Keratinocyte (primary cell): ENCODE results near the gene DLG2. TPM values are rescaled to one million over a fixed set of nuclear protein-coding genes. Genes with fewer than 3 reads are reported as not detected.

Experiments used
- DNase-seq: peaks from one replicate; pipeline ENCODE4 v3.0.0-alpha.2; 2011; ENCODE audit warnings: low read depth, missing footprints, low spot score
- FAIRE-seq: peaks from 2 replicates; lab custom pipeline; 2011; peaks lifted over from hg19 to GRCh38; lab: Jason Lieb, UNC
- H2AFZ ChIP-seq: 2 replicates; pipeline ENCODE4 v1.6.0; 2012; ENCODE audit warnings: low read length, control low read depth, inconsistent platforms; ENCODE audit not compliant: control insufficient read depth
- H3K27ac ChIP-seq: 2 replicates; pipeline ENCODE4 v1.5.1; 2011; ENCODE audit warnings: low read length; ENCODE audit not compliant: control insufficient read depth, insufficient read depth
- H3K27me3 ChIP-seq: 3 replicates; pipeline ENCODE4 v1.6.0; 2011; ENCODE audit warnings: low read length; ENCODE audit not compliant: control insufficient read depth, insufficient read depth; ENCODE audit errors: extremely low read depth
- H3K36me3 ChIP-seq, 2 experiments: 2 replicates in 1 of 2; 3 replicates in 1 of 2; pipeline ENCODE4 v1.5.1; 2011; ENCODE audit warnings: low read length in 2 of 2, mild to moderate bottlenecking in 1 of 2; ENCODE audit not compliant: control insufficient read depth in 2 of 2, insufficient read depth in 2 of 2; ENCODE audit errors: extremely low read depth in 1 of 2
- H3K4me1 ChIP-seq: 3 replicates; pipeline ENCODE4 v1.5.1; 2011; ENCODE audit warnings: low read length; ENCODE audit not compliant: control insufficient read depth, insufficient read depth; ENCODE audit errors: extremely low read depth
- H3K4me2 ChIP-seq: 3 replicates; pipeline ENCODE4 v1.6.0; 2011; ENCODE audit warnings: low read depth, low read length; ENCODE audit not compliant: control insufficient read depth, insufficient read depth; ENCODE audit errors: extremely low read depth
- H3K4me3 ChIP-seq, 3 experiments: fragments of 200-600 bp in 1 of 3; sonication (generic) in 1 of 3; 2 replicates in 2 of 3; 3 replicates in 1 of 3; pipeline ENCODE4 v1.5.1; 2011 to 2016; ENCODE audit warnings: low read length in 3 of 3, mild to moderate bottlenecking in 3 of 3, control low read depth in 2 of 3, inconsistent platforms in 1 of 3, low read depth in 1 of 3, mixed read lengths in 1 of 3, mixed run types in 1 of 3, moderate library complexity in 1 of 3; ENCODE audit not compliant: control insufficient read depth in 2 of 3, insufficient read depth in 2 of 3; ENCODE audit errors: extremely low read depth in 1 of 3
- H3K79me2 ChIP-seq: 2 replicates; pipeline ENCODE4 v1.6.0; 2012; ENCODE audit warnings: low read length; ENCODE audit not compliant: control insufficient read depth, insufficient read depth
- H3K9ac ChIP-seq: 3 replicates; pipeline ENCODE4 v1.6.0; 2011; ENCODE audit warnings: low read length; ENCODE audit not compliant: control insufficient read depth, insufficient read depth; ENCODE audit errors: extremely low read depth
- H3K9me1 ChIP-seq: 3 replicates; pipeline ENCODE4 v1.6.0; 2011; ENCODE audit warnings: low read length; ENCODE audit not compliant: control insufficient read depth, insufficient read depth; ENCODE audit errors: extremely low read depth
- H3K9me3 ChIP-seq: 2 replicates; pipeline ENCODE4 v1.5.1; 2012; ENCODE audit warnings: low read depth, low read length; ENCODE audit not compliant: control insufficient read depth
- H4K20me1 ChIP-seq: 3 replicates; pipeline ENCODE4 v1.6.0; 2011; ENCODE audit warnings: low read length; ENCODE audit not compliant: control insufficient read depth, insufficient read depth; ENCODE audit errors: extremely low read depth
- EZH2 ChIP-seq: IDR thresholded peaks from one replicate; pipeline ENCODE4 v1.6.1; 2012; ENCODE audit warnings: inconsistent platforms, mild to moderate bottlenecking, low read length, moderate library complexity
- dilution Hi-C: fragments of 300-500 bp; cut with MboI; formaldehyde crosslinking; loops from one replicate; pipeline ENCODE4 v1.7.0; 2020; ENCODE audit warnings: low sequenced_read_pairs; ENCODE audit not compliant: extremely low pct_ligation_motif_present
- polyA plus RNA-seq, 5 experiments: library from polyadenylated mRNA; depleted of rRNA in 3 of 5; stranded (reverse) in 3 of 5; stranded (forward) in 1 of 5; unstranded in 1 of 5; fragments of >200 nt; gene quantifications; 1 replicate in 1 of 5; 2 replicates in 3 of 5; 3 replicates in 1 of 5; pipeline versions ENCODE4 v1.2.1 to v1.2.3, GENCODE V29; 2011 to 2012; ENCODE audit warnings: missing spikeins in 2 of 5, low read depth in 1 of 5, low replicate concordance in 1 of 5
- TF ChIP-seq, protein P1 (sequence below), 3 experiments: IDR thresholded peaks in 1 of 3; conservative IDR thresholded peaks in 1 of 3; optimal IDR thresholded peaks in 1 of 3; 2 replicates in 2 of 3; 3 replicates in 1 of 3; pipeline versions ENCODE3 to v1.5.1; 2011; ENCODE audit warnings: low read length in 3 of 3, mild to moderate bottlenecking in 3 of 3, moderate library complexity in 2 of 3, control low read depth in 1 of 3, inconsistent platforms in 1 of 3; ENCODE audit not compliant: insufficient read depth in 2 of 3; ENCODE audit errors: extremely low read depth in 1 of 3

DLG2 gene
- polyA plus RNA-seq, 1 donor (not counting 4 experiments of a cell fraction or from before 2014, with no cell fraction given) = 0.55 TPM

DNA sequence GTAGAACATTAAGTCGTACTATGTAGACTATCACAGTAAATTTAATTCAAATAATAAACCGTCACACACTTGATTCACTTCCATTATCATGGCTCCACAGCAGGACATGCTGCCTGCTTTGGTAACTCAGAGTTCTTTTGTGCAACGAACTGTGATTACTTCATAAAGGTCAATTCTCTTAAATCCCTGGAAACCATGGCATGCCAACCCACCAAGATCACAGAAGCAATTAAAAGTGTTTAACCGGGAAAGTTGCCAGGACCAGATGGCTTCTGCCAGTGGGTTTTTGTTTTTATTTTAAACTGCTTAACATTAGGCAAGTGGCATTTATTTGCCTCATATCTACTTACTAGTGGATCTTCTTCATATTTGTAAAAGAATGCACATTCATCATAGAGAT, 1162.1 kb downstream of the DLG2 start:
- Histone ChIP-seq H3K4me2 (no peak overlapping the region), H3K9me1 (no peaks in the 10 kb centered on the region), H3K9me3 (no peaks in the 10 kb centered on the region), H2AFZ (no peak overlapping the region), H3K27me3 (no peaks in the 10 kb centered on the region), H3K4me3 (no peak overlapping the region), H3K79me2 (no peaks in the 10 kb centered on the region), H3K36me3 (no peaks in the 10 kb centered on the region), H3K4me1 (peaks cover 3% of the 10 kb centered on the region), H3K9ac (no peak overlapping the region), H3K27ac (no peak overlapping the region), H4K20me1 (no peaks in the 10 kb centered on the region)
- no peak for DNase-seq
- no peak for FAIRE-seq
- TF ChIP-seq, protein P1, sequence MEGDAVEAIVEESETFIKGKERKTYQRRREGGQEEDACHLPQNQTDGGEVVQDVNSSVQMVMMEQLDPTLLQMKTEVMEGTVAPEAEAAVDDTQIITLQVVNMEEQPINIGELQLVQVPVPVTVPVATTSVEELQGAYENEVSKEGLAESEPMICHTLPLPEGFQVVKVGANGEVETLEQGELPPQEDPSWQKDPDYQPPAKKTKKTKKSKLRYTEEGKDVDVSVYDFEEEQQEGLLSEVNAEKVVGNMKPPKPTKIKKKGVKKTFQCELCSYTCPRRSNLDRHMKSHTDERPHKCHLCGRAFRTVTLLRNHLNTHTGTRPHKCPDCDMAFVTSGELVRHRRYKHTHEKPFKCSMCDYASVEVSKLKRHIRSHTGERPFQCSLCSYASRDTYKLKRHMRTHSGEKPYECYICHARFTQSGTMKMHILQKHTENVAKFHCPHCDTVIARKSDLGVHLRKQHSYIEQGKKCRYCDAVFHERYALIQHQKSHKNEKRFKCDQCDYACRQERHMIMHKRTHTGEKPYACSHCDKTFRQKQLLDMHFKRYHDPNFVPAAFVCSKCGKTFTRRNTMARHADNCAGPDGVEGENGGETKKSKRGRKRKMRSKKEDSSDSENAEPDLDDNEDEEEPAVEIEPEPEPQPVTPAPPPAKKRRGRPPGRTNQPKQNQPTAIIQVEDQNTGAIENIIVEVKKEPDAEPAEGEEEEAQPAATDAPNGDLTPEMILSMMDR (optimal IDR thresholded peaks at IDR 0.05 in 1 of 3, IDR thresholded peaks at IDR 0.05 in 1 of 3, conservative IDR thresholded peaks at IDR 0.05 in 1 of 3; ENCODE audit: extremely low read depth in 1 of 3, insufficient read depth in 2 of 3, low read length in 3 of 3) = no peak
- no peak for TF ChIP-seq EZH2
- dilution Hi-C loops = no loop called here

DNA sequence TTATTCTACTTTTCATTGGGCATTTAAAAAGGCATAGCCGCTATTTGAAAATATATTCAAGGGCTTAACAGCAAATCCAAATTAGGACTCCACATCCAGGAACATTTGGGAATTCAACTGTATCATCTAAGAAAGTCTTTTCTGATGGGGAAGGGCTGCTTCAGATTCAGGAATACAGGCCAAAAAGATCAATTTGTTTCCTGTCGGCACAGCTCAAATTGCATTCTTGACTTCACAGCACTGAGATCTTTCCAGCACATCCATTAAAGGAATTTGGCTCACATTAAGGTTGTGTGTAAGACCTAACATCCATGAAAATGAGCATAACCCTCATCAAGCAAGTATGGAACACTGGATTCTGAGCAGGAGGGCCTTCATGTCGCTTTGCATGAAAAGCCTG, 1171.5 kb downstream of the DLG2 start:
- no peaks in the 10 kb centered on the region for H3K4me1 ChIP-seq
- no peaks in the 10 kb centered on the region for H3K27me3 ChIP-seq
- H3K9ac ChIP-seq = no peak overlapping the region
- no peak overlapping the region for H3K4me2 ChIP-seq
- no peaks in the 10 kb centered on the region for H3K9me3 ChIP-seq
- dilution Hi-C loops = no loop called here
- no peak overlapping the region for H3K27ac ChIP-seq
- H4K20me1 ChIP-seq = no peaks in the 10 kb centered on the region
- no peak overlapping the region for H3K4me3 ChIP-seq
- H3K36me3 ChIP-seq = no peaks in the 10 kb centered on the region
- H3K9me1 ChIP-seq = no peaks in the 10 kb centered on the region
- H2AFZ ChIP-seq = no peak overlapping the region
- DNase-seq (no peak), FAIRE-seq (no peak)
- TF ChIP-seq, protein P1 (optimal IDR thresholded peaks at IDR 0.05 in 1 of 3, IDR thresholded peaks at IDR 0.05 in 1 of 3, conservative IDR thresholded peaks at IDR 0.05 in 1 of 3; ENCODE audit: extremely low read depth in 1 of 3, insufficient read depth in 2 of 3, low read length in 3 of 3) = no peak
- TF ChIP-seq EZH2 = no peak
- no peaks in the 10 kb centered on the region for H3K79me2 ChIP-seq
